ENCODE data around the gene RETREG1.
"Not testable (repeated sequence)": the region's sequence is repeated elsewhere in the genome, so short reads cannot be mapped to it uniquely, and the experiment has no call there.

The RETREG1 gene

GRCh38 chr5:16550316-16550952, 66.4 kb downstream of the RETREG1 start:
- peak; percentile 50 for DNase-seq

DNA sequence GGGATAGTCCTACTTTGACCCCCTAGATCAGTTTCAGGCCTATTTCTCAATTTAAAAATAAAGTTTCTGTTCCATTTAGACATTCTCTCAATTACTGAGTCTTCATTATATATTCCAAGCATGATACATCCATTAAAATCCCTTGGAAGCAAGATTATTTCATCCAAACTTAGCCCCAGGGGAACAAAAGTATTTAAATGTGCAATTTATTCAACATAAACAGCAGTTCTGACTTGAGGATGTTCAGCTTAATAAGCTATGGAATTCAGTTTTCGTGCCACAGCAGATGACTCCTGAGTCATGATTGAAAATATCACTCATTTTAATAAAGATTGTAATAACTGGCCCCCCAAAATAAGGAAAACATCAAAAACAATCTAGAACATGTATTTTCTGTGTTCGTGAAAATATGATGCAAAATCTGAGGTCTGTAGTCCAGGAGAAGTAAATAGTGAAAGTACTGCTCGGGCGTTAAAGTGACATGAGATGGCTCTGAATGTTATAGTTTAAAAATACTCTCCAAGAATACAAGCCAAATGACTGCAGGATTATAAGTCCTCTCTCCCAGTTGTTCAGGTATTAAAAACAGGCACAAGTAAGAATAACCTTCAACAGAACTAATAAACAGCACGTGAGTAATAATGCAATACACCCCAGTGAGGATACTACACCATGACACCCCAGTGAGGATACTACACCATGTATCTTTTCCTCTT, 67.1 kb downstream of the RETREG1 start:
- no peak for DNase-seq

- no peak for DNase-seq
Measured at GRCh38 chr5:16548812-16549211, 68.0 kb downstream of the RETREG1 start.

GRCh38 chr5:16548115-16548514, 68.7 kb downstream of the RETREG1 start:
- no peak for DNase-seq

DNA sequence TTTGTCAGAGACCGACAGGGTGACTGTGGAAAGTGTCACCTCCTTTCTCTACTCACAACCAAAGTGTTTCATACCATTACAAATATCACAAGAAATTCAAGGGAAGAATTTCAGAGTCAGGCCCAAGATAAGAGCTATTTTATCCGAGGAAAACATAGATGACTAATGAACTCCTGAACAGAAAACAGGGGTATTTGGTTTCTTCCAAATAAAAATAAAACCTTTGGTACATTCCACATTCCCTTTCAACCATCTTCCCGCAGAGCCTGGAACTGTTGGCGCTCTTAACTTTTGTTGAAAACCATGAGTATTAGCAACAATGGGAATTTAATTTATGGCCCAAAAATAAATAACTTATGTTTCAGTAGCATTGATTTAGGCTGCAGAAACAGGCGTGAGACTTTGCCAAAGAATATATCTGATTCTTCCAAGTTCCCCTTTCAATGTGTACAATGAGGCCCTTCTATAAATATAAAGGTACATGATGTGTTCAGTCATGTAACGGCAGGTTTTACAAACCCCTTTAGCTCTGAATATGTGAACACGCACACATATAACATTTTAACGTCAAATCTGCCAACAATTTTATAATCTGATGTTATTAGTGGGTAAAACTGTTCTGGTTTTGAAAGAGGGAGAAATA, 69.5 kb downstream of the RETREG1 start:
- DNase-seq, result no peak

GRCh38 chr5:16546732-16547131, 70.1 kb downstream of the RETREG1 start:
- DNase-seq, result no peak

- no peak for DNase-seq
Measured at GRCh38 chr5:16544607-16545374, 72.0 kb downstream of the RETREG1 start.

DNA sequence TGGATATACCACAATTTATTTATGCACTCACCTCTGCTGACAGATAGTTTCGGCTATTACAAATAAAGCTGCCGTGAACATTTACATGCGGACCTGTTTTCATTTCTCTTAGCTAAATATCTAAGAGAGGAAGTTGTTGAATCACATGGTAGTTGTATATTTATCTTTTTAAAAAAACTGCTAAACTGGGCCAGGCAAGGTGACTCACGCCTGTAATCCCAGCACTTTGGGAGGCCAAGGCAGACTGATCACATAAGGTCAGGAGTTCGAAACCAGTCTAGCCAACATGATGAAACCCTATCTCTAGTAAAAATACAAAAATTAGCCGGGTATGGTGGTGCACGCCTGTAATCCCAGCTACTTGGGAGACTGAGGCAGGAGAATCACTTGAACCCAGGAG, 73.6 kb downstream of the RETREG1 start:
- DNase-seq, result not testable (repeated sequence)

- no peak for DNase-seq
Measured at GRCh38 chr5:16542236-16542635, 74.6 kb downstream of the RETREG1 start.

DNA sequence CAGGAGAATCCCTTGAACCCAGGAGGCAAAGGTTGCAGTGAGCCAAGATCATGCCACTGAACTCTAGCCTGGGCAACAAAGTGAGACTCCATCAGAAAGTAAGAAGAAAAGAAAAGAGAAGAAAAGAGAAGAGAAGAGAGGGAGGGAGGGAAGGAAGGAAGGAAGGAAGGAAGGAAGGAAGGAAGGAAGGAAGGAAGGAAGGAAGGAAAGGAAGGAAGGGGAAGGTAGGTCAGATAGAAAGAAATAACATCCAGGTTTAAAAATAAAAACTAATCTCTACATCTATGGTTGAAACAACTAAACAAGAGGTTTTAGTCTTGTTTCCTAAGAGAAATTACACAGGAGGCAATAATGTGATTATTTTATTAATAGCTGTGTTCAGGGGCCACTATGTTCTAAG, 75.2 kb downstream of the RETREG1 start:
- not testable (repeated sequence) for DNase-seq

GRCh38 chr5:16540421-16540820, 76.4 kb downstream of the RETREG1 start:
- DNase-seq, result no peak

DNA sequence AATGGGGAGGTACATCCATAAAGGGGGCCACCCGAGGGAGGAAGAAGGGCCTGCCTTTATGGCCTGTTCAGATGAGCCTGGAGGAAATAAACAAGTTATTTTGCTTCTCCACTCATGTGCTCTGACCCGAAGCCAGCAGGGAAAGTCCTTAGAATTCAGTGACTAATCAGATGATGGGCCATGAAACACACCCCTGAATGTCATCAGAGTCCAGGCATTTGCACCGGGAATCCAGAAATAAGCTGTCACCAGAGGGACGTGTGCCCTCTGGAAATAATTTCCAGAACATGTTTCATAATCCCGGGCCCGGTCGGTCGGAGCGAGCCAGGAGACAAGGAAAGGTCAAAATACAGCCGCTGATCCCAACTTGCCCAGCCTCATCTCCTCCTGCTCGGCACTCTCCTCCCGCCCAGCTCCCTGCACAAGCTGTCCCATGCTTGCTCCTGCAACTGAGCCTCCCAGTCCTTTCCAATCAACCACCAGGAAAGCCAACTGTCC, 77.6 kb downstream of the RETREG1 start:
- DNase-seq, result no peak

DNA sequence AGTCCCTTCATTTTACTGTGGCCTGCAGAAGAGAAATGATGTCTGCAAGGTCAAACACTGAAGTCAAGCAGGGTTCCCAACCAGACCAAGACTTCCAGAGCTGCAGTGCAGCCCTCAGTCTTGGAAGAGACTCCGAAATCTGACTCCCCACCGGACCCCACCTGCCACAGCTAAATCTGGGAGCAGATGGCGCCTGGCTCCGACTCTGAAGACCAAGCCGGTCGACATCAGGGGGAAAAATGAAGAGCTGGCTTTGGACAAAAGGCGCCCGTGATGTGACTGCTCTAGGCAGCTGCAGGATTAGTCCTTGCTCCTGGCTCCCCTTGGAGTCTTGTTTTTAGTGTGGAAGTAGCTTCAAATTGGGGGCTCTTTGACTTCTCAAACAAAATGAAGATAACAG, 78.8 kb downstream of the RETREG1 start:
- DNase-seq, result peak; percentile 63

DNA sequence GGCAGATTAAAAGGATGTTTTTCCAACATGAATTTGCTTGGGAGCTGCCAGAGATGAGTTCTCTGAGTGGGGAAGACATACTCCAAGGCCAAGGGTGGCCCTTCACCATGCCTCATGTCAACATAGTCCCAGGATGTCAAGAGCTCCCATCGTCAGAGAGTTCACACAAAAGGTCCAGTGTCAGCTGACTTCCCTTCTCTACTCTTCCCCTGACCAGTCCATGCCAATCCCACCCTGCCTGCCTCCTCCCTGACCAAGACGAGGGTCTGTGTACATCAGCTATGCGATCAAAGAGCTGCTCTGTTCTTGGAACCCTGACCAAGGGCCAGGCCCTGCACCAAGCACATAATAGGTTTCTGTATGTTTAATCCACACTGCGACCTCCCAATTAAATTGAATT, 80.0 kb downstream of the RETREG1 start:
- DNase-seq, result no peak

- no peak for DNase-seq
Measured at GRCh38 chr5:16536246-16536645, 80.6 kb downstream of the RETREG1 start.

DNA sequence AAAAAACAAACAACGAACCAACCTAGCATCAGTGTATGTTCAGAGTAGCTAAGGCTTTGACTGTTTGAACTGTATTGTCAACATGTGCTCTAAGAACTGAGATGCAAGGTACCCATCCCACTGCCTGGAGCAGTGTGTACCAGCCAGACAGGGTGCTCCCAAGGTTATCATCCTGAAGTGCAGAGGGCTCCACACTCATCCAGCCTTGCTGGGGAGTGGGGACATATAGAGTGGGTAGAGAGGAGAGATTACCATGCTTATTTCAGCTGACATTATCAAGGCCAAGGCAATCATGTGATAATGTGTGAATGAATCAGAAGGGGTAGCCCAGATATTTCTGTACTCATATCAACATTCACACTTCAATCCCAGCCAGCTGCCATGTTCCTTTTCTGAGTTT, 82.5 kb downstream of the RETREG1 start:
- no peak for DNase-seq

GRCh38 chr5:16531063-16531648, 85.6 kb downstream of the RETREG1 start:
- DNase-seq, result no peak

DNA sequence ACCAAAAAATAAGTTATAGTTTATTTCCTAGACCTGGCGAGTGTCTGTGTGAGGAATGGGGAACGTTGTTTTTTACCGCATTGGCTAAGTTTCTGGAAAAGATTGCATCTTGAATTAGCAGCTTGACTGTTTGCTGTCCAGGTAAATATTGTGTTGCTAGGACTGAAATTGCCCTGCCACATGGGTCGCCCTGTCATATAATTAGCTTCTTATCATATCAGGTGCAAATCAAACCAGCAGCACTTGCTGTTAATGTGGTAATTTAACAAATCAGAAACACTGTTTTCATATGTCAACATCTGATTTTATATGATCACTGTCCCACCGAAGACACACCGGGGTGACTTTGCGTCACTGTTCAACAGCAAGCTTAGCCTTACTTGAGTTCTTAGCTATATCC, 87.5 kb downstream of the RETREG1 start:
- no peak for DNase-seq

DNA sequence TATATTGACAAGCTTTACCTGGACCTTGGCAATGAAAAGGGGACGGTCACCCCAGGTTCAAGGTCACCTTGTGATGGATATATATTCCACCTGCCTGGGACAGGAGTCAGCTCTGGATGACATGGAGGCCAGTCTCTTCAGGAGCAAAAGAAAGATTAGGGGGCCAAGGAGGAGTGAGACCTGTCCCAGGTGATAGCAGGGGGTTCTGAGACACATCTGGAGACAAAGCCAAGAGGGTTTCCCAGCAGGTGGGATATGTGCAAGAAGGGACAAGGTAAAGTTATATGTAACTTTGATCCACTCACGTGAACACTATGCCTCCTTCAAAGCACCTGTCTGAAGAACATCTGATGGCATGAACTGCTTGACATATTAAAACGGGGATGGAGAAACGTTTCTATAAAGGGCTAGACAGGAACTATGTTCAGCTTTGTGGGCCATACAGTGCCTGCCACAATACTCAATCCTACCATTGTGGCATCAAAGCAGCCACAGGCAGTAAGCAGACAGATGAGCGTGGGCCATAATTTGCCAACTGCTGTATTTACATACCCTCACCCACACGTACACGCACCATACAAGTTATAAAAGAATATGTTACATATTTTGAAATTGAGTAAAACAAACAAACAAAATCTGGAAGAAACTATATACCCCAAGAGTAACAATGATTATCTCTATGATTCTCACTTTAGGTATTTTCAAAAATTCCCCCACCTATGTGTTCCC, 88.3 kb downstream of the RETREG1 start:
- DNase-seq, result no peak

DNA sequence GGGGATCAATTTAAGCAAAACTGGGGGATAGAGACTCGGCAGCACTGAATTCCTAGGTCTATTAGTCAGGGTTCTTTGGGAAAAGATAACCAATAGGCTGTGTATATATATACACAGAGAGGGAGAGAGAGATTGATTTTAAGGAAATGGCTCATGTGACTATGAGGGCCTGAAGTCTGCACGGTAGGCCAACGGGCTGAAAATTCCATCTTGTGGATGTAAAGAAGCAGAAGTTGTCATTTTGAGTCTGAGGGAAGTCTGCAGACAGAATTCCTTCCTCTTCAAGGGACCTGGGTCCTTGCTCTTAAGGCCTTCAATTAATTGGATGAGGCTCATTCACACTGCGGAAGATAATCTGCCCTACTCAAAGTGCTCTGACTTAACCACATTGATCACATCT, 91.1 kb downstream of the RETREG1 start:
- DNase-seq, result no peak

- no peak for DNase-seq
Measured at GRCh38 chr5:16524286-16524685, 92.5 kb downstream of the RETREG1 start.

Measured in NCI-H446 treated with DMSO at 0.1 percent for 48 hours (cell line).